Measurements from ENCODE around the gene PIK3IP1.

Gene PIK3IP1

DNA sequence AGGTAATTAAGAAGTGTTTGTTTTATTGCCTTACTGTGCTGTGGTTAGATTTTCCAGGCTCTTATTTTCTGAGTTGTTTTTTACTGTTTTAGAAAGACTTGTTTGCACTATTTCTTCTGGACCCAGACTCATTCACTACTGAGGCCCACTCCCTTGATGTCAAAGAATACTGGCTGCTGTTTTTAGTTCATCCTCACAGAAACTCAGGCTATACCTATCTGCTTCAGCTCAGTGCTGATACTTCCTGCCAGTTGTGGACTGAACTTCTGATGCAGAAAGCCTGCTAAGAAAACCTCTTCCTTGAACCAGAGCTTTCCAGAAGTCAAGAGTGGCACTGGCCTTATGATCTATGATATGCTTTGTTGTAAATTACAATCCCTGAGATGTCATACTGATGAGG lies 15.9 kb upstream of the PIK3IP1 start:
- DNase-seq, result no peak

DNA sequence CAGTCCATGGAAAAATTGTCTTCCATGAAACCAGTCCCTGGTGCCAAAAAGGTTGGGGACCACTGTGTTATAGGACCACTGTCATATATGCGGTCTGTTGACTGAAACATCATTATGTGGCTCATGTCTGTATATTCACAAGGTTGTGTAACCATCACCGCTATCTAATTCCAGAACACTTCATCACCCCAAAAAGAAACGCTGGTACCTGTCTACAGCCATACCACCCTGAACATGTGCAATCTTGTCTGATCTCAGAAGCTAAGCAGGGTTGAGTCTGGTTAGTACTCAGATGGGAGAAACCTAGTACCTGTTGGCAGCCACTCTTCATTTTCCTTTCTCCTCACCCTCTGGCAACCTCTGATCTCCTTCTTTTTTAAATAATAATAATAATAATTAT lies 12.9 kb upstream of the PIK3IP1 start:
- no peak for DNase-seq

DNA sequence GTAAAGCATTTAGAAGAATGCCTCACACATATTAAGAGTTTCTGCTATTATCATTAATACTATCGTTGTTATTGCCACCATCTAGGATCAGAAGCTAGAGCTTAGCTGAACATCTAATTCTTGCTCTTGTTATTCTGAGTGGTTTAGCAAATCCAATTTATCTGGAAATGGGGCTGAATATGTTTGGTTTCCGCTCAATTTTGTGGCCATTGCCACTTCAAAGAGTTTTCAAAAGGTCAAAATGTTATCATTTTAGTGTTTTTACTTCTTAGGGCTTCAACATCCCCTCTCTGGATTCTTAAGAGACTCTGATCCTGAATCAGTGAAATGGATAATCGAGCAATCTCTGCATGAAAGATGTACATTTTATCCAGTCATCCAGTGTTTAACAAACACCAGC lies 10.2 kb upstream of the PIK3IP1 start:
- no peak for DNase-seq

DNA sequence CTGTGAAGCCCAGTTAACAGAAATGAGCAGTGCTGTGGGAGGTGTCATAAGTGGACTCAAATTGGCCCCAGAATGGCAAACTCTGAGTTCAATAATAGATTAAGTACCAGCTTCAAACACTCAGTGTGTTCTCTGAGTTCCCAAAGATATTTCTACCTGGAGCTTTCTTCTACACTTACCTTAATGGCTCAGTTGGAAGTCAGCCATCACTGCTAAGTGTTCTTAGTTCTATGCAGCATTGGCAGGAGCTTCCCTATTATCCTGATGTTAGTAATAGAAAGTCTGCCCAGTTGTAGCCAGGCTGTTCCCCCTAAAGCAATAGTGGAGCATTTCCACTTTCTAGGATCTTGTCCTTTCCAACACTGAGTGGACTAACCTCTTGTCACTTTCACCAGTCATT lies 9.7 kb upstream of the PIK3IP1 start:
- DNase-seq, result no peak

DNA sequence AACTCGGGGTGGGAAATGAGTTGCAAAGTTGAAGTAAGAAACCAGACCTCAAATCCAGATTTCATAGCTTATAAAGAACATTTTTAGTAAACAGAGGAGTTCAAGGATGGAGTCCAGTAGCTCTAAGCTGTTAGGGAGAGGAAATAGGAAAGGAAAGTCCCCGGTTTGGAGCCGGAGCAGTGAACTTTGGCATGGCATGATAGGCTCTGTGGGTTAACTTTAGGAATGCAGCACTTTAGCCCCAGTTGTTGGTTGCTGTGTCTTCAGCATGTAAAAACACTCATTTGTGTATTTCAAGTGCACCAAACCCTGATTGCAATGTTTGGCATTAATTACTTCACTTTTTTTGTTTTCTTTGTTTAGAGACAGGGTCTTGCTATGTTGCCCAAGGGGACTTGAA lies 8.6 kb upstream of the PIK3IP1 start:
- no peak for DNase-seq

DNA sequence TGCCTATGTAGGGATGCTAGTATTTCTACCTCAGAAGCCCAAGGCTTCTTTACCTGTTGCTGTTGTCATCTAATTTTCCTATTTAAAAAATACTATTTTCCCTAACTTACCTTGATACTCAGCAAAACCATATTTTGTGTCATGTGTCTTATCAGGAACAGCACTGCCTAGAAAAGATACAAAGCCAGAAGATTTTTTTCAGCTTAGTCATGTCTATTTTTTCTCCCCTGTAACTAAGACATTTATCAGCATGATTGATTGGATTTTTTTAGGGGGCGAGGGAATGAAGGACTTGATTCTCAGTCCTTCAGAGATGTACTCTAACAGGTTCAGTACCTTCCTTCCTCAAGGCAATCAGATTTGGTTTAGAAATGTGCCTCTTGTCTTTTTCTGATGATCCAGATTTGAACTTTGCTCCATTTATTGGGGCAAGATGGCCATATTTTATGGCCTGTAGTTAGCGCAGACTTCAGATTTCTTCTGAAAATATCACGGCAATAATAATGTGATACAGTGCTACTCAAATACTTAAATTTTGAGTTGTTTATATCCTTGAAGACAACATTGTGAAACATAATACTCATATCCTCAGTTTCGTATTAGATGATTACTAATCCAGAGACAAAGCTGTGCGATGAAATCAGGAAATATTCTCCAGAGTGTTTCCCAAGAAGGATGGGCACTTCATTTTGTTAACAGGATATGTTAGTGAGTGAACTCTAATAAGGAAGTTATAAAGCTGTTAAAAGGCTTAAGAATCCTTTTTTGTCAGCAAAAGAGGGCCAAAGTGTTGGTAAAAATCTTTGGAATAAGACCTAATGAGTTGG lies 3.8 kb upstream of the PIK3IP1 start:
- peak; percentile 24 for DNase-seq

DNA sequence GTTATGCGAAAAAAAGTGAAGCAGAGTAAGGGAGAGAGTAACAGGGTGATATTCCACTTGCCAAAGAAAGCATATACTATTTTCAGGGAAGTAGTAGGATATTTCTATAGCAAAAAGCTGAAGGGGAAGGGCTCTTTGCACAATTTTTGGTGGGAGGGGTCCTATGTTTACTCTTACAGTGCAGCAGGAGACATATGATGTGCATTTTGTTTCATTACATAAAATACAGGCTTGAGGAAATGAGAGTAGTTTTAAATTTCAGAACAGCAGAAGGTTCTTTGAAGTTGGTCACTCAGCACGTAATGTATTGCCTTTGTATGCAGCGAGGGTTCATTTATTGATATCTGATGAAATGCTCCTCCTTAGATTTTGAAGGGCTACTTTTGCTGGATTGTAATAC lies 3.1 kb upstream of the PIK3IP1 start:
- DNase-seq, result no peak

DNA sequence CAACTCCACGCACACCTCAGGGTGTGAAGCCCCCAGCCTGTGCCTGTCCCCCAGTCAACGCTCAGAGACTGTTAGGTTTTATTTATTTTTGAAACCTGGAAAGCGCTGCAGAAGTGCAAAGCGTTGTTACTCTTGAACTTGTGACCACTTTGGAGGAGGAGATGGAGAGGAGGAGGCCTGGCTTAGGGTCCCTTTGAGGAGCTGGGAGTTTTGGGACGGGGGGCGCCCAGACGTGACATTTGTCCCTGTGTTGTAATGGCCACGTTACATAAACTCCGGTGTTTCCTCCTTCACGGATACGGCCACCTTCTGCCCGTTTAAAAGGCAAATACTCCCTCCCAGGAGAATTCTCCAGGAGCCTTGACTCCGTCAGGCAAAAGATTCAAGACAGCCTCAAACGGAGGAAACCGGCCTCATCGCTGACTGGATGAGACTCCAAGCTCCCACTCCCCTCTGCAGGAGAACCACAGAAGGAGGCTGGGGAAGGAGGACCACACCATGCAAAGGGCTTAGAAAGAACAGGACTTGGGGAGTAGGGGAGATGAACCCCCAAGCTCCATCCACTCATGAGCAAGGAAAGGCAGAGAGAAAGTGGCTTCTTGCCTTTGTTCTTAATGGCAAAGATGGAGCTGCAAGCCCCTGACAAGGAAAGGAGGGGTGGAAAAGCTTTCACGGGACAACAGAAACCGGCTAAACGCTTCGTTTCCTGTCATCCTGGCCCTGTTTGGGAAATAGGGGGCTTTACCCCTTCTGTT lies 630 bp downstream of the PIK3IP1 start:
- no peak for DNase-seq

DNA sequence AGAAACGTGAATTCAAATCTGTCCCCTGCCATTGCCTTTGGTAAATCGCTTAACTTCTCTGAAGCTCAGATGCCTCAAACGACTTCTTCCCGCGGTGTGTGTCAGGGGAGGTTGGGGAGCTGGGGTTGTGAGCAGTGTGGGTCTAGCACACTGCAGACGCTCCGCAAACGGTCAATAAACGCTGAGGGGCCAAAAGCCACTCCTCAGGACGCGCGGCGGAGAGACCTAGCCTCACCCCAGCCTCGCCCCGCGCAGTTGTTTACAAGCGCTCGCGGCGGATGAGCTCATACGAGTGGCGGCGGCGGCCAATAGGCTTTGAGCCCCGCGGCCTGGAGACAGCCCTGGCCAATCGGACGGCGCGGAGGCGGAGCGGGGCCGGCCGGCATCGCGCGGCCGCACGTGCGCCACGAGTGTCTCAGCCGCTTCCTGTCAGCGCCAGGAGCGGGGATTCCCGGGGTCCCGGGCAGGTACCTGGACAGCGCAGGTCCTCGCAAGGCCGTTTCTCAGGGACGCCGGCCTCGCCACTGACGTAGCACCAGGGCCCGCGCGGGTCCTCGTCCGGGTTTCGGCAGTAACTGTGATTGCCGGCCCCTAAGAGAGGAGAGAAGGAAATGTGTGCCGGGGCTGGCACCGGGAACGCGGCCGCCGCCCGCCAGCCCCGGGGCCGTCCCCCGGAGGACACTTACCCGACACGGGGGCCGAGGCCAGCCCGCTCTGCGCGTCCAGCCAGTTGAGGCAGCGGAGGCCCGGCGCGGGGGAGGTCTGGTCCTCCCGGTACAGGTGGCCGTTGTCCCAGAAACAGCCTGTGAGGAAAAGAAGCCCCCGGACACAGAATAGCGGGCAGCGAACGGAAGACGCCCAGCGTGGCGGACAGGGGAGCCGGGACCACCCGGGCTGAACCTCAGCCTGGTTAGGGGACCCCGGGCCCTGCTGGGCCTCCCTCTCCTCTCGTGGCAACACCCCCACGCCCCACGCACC lies 1.5 kb downstream of the PIK3IP1 start:
- DNase-seq, result peak; percentile 86

DNA sequence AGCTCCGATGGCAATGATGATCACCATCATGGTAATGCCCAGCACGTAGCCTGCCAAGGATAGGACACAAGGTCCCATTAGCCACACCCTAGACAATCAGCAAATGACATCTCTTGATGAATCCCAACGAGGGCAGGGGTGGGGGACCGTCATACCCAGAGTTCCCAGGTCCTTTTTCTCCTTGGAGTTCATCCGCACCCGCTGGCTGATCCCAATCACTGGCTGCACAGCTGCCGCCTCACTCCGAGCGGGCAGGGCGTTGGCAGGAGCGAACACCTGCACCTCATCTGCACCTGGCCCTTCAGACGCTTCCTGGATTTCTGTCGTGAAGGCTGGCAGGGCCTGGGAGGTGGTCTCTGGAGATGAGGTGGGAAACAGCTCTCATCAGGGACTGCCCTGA lies 2.9 kb downstream of the PIK3IP1 start:
- no peak for DNase-seq

DNA sequence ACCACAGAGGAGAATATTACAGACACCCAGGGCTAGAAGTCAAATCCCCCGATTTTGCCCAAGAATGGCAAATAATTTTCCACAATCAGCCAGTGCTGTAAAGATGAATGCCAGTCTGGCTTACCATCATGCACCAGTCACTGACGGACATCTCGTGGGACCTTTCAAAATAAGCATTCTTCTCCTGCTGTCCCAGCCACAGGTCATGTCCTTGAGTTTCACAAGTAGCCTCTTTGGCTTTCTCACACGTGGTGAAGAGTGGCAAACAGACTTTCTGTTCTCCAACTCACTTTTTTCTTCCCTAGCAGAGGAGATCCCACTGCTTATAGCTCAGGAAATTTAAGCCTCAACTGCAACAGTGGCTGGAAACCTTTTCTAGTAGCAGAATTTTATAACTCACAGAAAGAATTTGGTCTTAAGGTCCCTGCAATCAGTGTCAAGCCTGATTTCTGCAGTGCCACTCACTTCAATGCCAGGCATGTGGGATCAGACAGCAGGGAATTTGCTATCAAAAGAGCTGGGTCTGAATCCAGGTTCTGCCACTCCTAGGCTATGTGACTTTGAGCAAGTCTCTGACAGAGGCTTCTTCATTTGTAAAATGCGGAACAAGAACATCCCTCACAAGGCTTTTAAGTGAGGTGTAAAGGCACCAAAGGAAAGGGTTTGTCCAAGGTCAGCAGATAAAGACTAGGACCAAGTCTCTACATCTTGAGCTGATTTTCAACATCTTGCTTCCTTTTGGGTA lies 3.6 kb downstream of the PIK3IP1 start:
- DNase-seq, result no peak

DNA sequence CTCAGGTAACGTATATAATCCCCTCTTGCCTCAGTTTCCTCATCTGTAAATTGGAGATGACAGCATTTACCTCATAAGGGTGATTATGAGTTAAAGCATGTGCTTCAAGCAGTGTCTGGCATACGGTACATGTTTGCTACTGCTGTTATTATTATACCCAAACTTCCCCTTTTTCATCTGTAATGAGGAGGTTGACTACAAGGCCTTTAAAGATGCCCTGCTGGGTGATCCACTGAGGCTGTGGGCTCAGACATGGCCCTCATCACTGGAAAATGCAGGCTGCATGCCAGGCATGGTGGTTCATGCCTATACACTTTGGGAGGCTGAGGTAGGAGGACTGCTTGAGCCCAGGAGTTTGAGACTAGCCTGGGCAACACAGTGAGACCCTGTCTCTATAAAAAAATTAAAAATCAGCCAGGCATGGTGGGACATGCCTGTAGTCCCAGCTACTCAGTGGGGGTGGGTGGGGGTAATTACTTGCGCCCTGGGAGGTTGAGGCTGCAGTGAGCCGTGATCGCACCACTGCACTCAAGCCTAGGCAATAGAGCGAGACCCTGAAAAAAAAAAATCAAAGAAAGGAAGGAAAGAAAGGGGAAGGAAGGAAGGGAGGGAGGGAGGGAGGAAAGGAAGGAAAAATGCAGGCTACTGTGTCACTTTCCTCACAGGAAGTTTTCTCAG lies 4.3 kb downstream of the PIK3IP1 start:
- no peak for DNase-seq

DNA sequence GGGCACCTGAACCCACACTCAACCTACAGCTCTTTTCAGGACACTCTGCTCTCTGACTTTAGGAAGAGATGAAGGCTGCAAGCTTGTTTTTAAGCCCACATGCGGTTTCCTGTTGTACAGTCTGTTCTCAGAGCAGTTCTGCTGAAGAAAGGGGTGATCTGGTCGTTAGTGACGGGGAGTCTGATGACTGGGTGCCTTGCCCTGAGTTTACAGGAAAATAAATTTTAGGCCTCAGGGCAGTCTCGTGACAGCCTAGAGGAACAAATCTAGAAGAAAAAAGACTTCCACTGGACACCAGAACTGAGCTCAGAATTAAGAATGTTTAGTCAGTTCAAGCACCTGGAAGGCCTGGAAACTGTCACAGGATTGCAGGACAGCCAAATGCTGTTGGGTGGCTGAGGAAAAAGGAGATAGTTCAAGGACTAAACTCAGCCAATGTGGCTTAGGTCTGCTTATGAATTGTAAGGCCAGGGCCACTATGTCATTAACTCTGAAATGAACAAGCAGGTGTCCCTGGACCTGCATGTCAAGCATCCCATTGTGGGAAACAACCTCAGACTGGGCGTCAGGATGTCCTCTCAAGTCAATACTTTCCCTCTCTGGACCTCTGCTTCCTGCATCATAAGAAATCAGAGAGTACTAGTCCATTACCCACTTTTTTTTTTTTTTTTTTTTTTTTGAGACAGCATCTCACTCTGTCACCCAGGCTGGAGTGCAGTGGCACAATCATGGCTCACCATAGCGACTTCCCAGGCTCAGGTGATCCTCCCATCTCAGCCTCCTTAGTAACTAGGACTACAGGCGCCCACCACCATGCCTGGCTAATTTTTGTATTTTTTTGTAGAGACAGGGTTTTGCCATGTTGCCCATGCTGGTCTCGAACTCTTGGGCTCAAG lies 5.7 kb downstream of the PIK3IP1 start:
- no peak for DNase-seq

DNA sequence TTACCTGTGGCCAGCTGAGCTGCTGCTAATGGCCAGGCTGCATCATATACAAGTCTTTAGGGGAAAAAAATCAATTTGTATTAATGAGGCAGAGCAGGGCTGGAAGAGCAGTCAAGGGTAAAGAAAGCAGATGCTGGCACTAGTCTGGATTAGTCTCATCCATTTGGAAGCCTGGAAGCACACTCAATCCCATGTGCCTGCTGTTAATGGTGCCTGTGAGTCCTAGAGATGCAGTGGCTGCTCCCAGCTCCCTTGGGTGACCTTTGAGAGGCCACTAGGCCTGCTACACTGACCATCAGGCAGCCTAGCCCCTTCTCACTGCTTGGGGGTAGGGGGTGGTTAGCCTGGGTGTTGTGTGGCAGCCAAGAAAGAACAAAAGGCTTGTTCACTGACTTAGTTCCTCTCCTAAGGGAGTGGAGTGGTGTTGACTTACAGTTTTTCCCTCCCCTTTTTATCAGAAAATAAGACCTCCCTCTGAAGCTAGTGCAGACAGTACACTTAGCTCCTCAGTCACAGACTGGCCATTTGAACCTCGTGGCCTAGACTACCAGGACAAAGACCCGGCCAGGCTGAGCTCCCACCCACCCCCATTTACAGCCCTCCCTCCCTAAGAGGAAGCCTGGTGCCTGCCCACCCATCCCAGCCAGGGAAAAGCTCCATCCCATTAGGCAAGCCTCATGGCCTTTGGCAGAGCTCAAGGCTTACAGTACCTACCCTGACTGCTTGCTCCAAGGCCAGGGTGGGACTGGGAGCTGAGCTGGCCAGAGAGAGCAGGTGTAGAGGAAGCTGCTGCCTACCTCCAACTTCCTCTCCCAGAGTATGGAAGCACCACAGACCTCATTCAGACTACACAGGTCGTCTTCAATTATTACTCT lies 7.8 kb downstream of the PIK3IP1 start:
- DNase-seq, result no peak

DNA sequence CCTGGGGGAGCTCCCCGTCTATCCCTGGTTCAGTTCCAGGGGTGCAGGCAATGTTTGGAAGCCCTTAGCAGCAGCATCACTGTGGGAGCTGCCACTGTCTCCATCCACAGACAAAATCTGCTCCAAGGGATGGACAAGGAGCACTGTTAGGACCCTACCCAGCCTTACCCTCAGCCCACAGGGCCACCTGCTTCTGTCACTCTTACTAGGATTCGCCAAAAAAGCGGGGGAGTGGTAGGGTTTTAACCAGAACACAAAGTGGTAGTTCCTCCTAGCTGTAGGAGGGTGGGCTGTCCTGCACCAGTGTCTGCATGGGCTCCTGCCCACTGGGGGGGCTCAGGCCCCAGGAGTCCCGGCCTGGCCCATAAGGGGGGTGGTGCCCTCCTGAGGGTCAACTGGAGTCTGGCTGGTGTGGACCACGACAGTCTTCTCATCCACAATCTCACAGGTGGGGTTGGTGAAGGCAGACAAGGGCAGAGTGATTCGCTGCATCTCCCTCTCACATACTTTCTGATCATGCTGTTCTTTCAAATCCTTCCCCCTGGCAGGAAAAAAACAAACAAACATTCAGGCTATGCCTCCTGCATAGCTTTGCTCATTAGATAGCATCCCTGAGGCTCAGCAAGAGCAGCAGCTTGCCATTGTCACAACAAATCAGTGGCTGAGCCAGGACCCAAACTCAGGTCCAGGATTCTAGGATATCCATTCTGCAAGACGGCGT lies 9.4 kb downstream of the PIK3IP1 start:
- DNase-seq, result no peak

DNA sequence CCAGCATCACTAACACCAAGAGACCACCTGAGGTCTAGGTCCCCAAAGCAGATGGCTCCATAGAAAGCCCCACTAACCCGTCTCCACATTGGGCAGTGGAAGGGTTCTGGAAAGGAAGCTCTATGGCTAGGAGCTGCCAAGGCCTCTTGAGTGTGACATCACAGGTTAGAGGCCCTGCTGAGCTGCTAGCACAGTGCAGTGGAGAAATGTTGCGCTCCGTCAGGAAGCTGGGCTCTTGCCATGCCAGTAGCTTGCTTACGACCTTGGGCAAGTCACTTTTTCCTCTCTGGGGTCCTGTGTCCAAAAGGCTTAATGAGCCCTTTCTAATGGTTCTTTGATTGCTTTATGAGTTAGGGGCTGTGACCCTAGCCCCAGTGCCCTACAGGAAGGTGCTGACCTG lies 10.6 kb downstream of the PIK3IP1 start:
- DNase-seq, result no peak

DNA sequence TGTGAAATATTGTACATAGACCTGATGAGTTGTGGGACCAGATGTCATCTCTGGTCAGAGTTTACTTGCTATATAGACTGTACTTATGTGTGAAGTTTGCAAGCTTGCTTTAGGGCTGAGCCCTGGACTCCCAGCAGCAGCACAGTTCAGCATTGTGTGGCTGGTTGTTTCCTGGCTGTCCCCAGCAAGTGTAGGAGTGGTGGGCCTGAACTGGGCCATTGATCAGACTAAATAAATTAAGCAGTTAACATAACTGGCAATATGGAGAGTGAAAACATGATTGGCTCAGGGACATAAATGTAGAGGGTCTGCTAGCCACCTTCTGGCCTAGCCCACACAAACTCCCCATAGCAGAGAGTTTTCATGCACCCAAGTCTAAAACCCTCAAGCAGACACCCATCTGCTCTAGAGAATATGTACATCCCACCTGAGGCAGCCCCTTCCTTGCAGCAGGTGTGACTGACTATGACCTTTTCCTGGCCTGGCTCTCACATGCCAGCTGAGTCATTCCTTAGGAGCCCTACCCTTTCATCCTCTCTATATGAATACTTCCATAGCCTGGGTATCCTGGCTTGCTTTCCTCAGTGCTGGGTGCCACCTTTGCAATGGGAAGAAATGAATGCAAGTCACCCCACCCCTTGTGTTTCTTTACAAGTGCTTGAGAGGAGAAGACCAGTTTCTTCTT lies 12.3 kb downstream of the PIK3IP1 start:
- DNase-seq, result no peak

DNA sequence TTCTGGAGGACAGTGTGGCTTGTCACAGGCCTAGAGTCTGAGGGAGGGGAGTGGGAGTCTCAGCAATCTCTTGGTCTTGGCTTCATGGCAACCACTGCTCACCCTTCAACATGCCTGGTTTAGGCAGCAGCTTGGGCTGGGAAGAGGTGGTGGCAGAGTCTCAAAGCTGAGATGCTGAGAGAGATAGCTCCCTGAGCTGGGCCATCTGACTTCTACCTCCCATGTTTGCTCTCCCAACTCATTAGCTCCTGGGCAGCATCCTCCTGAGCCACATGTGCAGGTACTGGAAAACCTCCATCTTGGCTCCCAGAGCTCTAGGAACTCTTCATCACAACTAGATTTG lies 13.0 kb downstream of the PIK3IP1 start:
- DNase-seq, result no peak

All from fibroblast of skin of abdomen (primary cell).